ENCODE measurements around the gene EGLN3.

The EGLN3 gene

DNA sequence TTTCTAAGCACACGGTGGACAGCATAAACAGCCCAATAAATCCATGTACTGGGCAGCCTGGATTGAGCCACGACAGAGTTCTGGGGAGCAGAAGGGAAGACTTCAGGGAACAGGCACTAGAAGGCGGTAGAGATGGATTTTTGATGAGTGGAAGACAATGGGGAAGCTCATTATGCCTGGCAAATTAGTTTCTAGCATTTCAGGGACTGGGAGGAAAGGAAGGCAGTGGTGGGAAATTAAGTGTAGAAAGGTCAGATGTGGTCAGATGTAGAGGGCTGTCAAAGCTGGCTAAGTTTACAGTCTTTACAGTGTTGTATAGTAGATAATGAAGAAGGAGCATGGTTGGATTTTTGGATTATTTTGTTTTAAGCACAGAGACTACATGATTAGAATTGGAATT is 9.2 kb downstream of the EGLN3 start:
- TF ChIP-seq PATZ1 (CRISPR knock-in tag; IDR thresholded peaks at IDR 0.05; ENCODE audit: borderline replicate concordance) (no peak), GLIS3 (CRISPR knock-in tag; IDR thresholded peaks at IDR 0.05) (no peak), CREB5 (CRISPR knock-in tag; IDR thresholded peaks at IDR 0.05; ENCODE audit: low read depth) (no peak), SNAI2 (CRISPR knock-in tag; IDR thresholded peaks at IDR 0.05) (no peak), TCF4 (CRISPR knock-in tag; IDR thresholded peaks at IDR 0.05; ENCODE audit: borderline replicate concordance) (no peak), ZFP30 (CRISPR knock-in tag; IDR thresholded peaks at IDR 0.05) (no peak), ZNF8 (CRISPR knock-in tag; IDR thresholded peaks at IDR 0.05) (no peak), RARB (CRISPR knock-in tag; IDR thresholded peaks at IDR 0.05) (no peak), CSRNP3 (CRISPR knock-in tag; IDR thresholded peaks at IDR 0.05) (no peak)
- TF ChIP-seq, protein P1, sequence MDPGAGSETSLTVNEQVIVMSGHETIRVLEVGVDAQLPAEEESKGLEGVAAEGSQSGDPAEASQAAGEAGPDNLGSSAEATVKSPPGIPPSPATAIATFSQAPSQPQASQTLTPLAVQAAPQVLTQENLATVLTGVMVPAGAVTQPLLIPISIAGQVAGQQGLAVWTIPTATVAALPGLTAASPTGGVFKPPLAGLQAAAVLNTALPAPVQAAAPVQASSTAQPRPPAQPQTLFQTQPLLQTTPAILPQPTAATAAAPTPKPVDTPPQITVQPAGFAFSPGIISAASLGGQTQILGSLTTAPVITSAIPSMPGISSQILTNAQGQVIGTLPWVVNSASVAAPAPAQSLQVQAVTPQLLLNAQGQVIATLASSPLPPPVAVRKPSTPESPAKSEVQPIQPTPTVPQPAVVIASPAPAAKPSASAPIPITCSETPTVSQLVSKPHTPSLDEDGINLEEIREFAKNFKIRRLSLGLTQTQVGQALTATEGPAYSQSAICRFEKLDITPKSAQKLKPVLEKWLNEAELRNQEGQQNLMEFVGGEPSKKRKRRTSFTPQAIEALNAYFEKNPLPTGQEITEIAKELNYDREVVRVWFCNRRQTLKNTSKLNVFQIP (CRISPR knock-in tag; IDR thresholded peaks at IDR 0.05; ENCODE audit: borderline replicate concordance, low read depth): no peak
- no peak for ATAC-seq

DNA sequence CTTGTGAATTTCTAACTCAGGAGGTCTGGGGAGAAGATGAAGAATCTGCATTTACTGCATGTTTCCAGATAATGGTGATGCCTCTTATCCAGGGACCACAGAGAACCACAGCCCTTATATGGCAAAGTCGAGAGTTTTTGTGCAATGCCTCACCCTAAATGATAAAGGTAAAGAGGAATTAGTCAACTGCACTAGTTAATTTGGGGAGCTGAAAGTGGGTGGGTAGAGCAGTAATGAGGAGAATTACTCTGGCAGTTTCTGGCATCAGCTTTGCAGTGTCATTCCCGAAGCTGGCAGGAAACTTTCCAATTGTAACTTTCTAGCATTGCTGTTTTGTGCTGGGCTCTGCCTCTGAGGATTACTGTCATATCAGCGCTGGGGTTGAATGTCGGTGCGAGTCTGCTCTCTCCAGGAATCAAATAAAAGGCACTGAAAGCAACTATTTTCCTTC is 10.3 kb downstream of the EGLN3 start:
- no peak for TF ChIP-seq ZFP3 (CRISPR knock-in tag; IDR thresholded peaks at IDR 0.05)
- no peak for TF ChIP-seq ZFP30 (CRISPR knock-in tag; IDR thresholded peaks at IDR 0.05)
- no peak for TF ChIP-seq TOX (CRISPR knock-in tag; IDR thresholded peaks at IDR 0.05; ENCODE audit: borderline replicate concordance)
- no peak for TF ChIP-seq SNAI2 (CRISPR knock-in tag; IDR thresholded peaks at IDR 0.05)
- TF ChIP-seq, protein P1 (CRISPR knock-in tag; IDR thresholded peaks at IDR 0.05; ENCODE audit: borderline replicate concordance, low read depth): no peak
- TF ChIP-seq CREB5 (CRISPR knock-in tag; IDR thresholded peaks at IDR 0.05; ENCODE audit: low read depth): no peak
- no peak for TF ChIP-seq ARNTL (CRISPR knock-in tag; IDR thresholded peaks at IDR 0.05; ENCODE audit: borderline replicate concordance, low read depth)
- TF ChIP-seq BACH2 (CRISPR knock-in tag; IDR thresholded peaks at IDR 0.05; ENCODE audit: borderline replicate concordance): no peak
- TF ChIP-seq CSRNP3 (CRISPR knock-in tag; IDR thresholded peaks at IDR 0.05): no peak
- TF ChIP-seq ESRRG (CRISPR knock-in tag; IDR thresholded peaks at IDR 0.05): no peak
- TF ChIP-seq PPARA (CRISPR knock-in tag; IDR thresholded peaks at IDR 0.05; ENCODE audit: borderline replicate concordance): no peak
- TF ChIP-seq ZNF565 (CRISPR knock-in tag; conservative IDR thresholded peaks at IDR 0.05; ENCODE audit: low read depth): no peak
- no peak for TF ChIP-seq OSR1 (CRISPR knock-in tag; IDR thresholded peaks at IDR 0.05)
- TF ChIP-seq RARB (CRISPR knock-in tag; IDR thresholded peaks at IDR 0.05): no peak
- TF ChIP-seq TCF4 (CRISPR knock-in tag; IDR thresholded peaks at IDR 0.05; ENCODE audit: borderline replicate concordance): no peak
- TF ChIP-seq ZNF70 (CRISPR knock-in tag; IDR thresholded peaks at IDR 0.05): no peak
- TF ChIP-seq ZC3H10 (CRISPR knock-in tag; IDR thresholded peaks at IDR 0.05): no peak
- no peak for TF ChIP-seq GLIS3 (CRISPR knock-in tag; IDR thresholded peaks at IDR 0.05)
- TF ChIP-seq, protein P2, sequence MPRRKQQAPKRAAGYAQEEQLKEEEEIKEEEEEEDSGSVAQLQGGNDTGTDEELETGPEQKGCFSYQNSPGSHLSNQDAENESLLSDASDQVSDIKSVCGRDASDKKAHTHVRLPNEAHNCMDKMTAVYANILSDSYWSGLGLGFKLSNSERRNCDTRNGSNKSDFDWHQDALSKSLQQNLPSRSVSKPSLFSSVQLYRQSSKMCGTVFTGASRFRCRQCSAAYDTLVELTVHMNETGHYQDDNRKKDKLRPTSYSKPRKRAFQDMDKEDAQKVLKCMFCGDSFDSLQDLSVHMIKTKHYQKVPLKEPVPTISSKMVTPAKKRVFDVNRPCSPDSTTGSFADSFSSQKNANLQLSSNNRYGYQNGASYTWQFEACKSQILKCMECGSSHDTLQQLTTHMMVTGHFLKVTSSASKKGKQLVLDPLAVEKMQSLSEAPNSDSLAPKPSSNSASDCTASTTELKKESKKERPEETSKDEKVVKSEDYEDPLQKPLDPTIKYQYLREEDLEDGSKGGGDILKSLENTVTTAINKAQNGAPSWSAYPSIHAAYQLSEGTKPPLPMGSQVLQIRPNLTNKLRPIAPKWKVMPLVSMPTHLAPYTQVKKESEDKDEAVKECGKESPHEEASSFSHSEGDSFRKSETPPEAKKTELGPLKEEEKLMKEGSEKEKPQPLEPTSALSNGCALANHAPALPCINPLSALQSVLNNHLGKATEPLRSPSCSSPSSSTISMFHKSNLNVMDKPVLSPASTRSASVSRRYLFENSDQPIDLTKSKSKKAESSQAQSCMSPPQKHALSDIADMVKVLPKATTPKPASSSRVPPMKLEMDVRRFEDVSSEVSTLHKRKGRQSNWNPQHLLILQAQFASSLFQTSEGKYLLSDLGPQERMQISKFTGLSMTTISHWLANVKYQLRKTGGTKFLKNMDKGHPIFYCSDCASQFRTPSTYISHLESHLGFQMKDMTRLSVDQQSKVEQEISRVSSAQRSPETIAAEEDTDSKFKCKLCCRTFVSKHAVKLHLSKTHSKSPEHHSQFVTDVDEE (CRISPR knock-in tag; IDR thresholded peaks at IDR 0.05): no peak
- no peak for TF ChIP-seq CSDC2 (CRISPR knock-in tag; IDR thresholded peaks at IDR 0.05)

More for the DNA sequence above, 10.3 kb downstream of the EGLN3 start:
- no peak for ATAC-seq
